MM.1S (cell line): ENCODE data around the gene SOX4.

Experiments
- DNase-seq: peaks from one replicate; pipeline ENCODE4 v3.0.0-alpha.2; 2015
- H2AFZ ChIP-seq: fragments of 300-600 bp; sonication (generic); 2 replicates; pipeline ENCODE4 v1.6.0; 2016; ENCODE audit warnings: antibody characterized with exemption, low read length
- H3F3A ChIP-seq: fragments of 300-600 bp; sonication (generic); 2 replicates; pipeline ENCODE4 v1.6.1; 2016; ENCODE audit warnings: mild to moderate bottlenecking, antibody characterized with exemption, low read length, moderate library complexity, mixed read lengths; ENCODE audit not compliant: insufficient read depth
- H3K27ac ChIP-seq: fragments of 300-600 bp; sonication (generic); 2 replicates; pipeline ENCODE4 v1.5.1; 2016; ENCODE audit warnings: mild to moderate bottlenecking, low read length
- H3K27me3 ChIP-seq: fragments of 300-600 bp; sonication (generic); replicated peaks from 2 replicates; pipeline ENCODE4 v1.6.0; 2016; ENCODE audit warnings: low read length; ENCODE audit not compliant: insufficient read depth
- H3K36me3 ChIP-seq: fragments of 300-600 bp; sonication (generic); replicated peaks from 2 replicates; pipeline ENCODE4 v1.6.1; 2016; ENCODE audit warnings: mild to moderate bottlenecking, low read length, mixed read lengths; ENCODE audit not compliant: insufficient read depth
- H3K4me1 ChIP-seq: fragments of 300-600 bp; sonication (generic); 2 replicates; pipeline ENCODE4 v1.6.1; 2016; ENCODE audit warnings: low read length, mixed read lengths
- H3K4me2 ChIP-seq: fragments of 300-600 bp; sonication (generic); 2 replicates; pipeline ENCODE4 v1.6.0; 2016; ENCODE audit warnings: low read depth, low read length
- H3K4me3 ChIP-seq: fragments of 300-600 bp; sonication (generic); 2 replicates; pipeline ENCODE4 v1.5.1; 2016; ENCODE audit warnings: low read length, mixed read lengths
- H3K79me2 ChIP-seq: fragments of 300-600 bp; sonication (generic); 2 replicates; pipeline ENCODE4 v1.6.1; 2016; ENCODE audit warnings: mixed run types, low read length, mixed read lengths
- H3K9ac ChIP-seq: fragments of 300-600 bp; sonication (generic); 2 replicates; pipeline ENCODE4 v1.6.1; 2016; ENCODE audit warnings: low read length, mixed read lengths
- H3K9me2 ChIP-seq: fragments of 300-600 bp; sonication (generic); replicated peaks from 2 replicates; pipeline ENCODE4 v1.6.1; 2016; ENCODE audit warnings: mild to moderate bottlenecking, low read length, mixed read lengths; ENCODE audit not compliant: insufficient read depth
- H3K9me3 ChIP-seq: fragments of 300-600 bp; sonication (generic); replicated peaks from 2 replicates; pipeline ENCODE4 v1.6.1; 2016; ENCODE audit warnings: mild to moderate bottlenecking, low read length, mixed read lengths; ENCODE audit not compliant: insufficient read depth
- H4K20me1 ChIP-seq: fragments of 300-600 bp; sonication (generic); 2 replicates; pipeline ENCODE4 v1.6.1; 2016; ENCODE audit warnings: mild to moderate bottlenecking, low read length, moderate library complexity, mixed read lengths; ENCODE audit not compliant: insufficient read depth
- EZH2 ChIP-seq: fragments of 300-600 bp; sonication (generic); optimal IDR thresholded peaks from 2 replicates; pipeline ENCODE3; 2017; ENCODE audit warnings: low read depth, mild to moderate bottlenecking, antibody characterized with exemption, low read length, mixed read lengths
- EZH2phosphoT487 ChIP-seq: fragments of 300-600 bp; sonication (generic); IDR thresholded peaks from 2 replicates; pipeline ENCODE4 v1.6.1; 2018; ENCODE audit warnings: antibody characterized with exemption, low read length
- TF ChIP-seq, protein P1 (sequence below): fragments of 300-600 bp; sonication (generic); IDR thresholded peaks from 2 replicates; pipeline ENCODE4 v1.5.1; 2016; ENCODE audit warnings: antibody characterized with exemption, low read length, mixed read lengths

The SOX4 gene

DNA sequence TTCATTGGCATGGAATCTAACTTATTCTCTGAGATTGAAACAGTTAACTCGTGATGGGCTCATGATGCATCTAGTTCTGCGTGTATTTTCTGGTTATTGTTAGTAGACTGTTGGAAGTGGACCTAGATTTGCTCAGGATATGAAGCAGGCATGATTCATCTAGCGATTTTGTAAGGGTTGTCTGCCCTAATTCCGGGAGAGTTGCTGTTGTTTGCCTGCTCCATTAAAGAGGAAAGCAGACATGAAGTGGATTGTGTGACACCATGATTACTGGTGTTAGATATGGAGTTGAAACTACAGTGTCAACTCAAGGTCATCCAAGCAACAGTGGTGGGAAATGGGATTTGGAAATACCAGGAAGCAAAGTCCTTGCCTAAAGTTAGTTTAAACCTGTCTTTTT, 41.0 kb downstream of the SOX4 start:
- Histone ChIP-seq H3K4me3 (no peak overlapping the region), H3F3A (no peaks in the 10 kb centered on the region), H3K9me2 (no peaks in the 10 kb centered on the region), H3K27me3 (no peaks in the 10 kb centered on the region), H2AFZ (no peak overlapping the region), H4K20me1 (no peaks in the 10 kb centered on the region), H3K4me1 (no peaks in the 10 kb centered on the region), H3K79me2 (no peaks in the 10 kb centered on the region), H3K27ac (no peak overlapping the region), H3K36me3 (no peaks in the 10 kb centered on the region), H3K4me2 (no peak overlapping the region), H3K9me3 (no peaks in the 10 kb centered on the region), H3K9ac (no peak overlapping the region)
- no peak for DNase-seq
- TF ChIP-seq, protein P1, sequence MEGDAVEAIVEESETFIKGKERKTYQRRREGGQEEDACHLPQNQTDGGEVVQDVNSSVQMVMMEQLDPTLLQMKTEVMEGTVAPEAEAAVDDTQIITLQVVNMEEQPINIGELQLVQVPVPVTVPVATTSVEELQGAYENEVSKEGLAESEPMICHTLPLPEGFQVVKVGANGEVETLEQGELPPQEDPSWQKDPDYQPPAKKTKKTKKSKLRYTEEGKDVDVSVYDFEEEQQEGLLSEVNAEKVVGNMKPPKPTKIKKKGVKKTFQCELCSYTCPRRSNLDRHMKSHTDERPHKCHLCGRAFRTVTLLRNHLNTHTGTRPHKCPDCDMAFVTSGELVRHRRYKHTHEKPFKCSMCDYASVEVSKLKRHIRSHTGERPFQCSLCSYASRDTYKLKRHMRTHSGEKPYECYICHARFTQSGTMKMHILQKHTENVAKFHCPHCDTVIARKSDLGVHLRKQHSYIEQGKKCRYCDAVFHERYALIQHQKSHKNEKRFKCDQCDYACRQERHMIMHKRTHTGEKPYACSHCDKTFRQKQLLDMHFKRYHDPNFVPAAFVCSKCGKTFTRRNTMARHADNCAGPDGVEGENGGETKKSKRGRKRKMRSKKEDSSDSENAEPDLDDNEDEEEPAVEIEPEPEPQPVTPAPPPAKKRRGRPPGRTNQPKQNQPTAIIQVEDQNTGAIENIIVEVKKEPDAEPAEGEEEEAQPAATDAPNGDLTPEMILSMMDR: no peak
- no peak for TF ChIP-seq EZH2phosphoT487
- no peak for TF ChIP-seq EZH2

DNA sequence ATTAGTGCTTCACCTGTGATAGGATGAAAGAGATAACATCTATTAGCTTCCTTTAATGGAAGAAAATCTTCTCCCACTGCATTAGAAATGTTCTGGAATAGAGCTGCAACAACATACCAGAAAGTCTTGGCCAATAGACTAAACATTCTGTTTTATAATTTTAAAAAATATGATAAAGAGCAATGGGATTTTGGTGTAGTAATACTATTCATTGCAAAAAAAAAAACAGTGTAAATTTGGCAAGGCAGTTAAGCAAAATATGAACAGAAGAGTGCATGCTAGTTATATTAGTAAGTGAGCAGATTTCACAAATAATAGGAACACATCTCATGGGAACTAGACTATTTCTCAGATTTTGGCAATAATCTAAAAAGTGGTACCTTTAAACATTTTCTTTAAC, 43.3 kb downstream of the SOX4 start:
- no peaks in the 10 kb centered on the region for H3K9me2 ChIP-seq
- no peaks in the 10 kb centered on the region for H3K4me1 ChIP-seq
- no peaks in the 10 kb centered on the region for H3K9me3 ChIP-seq
- no peaks in the 10 kb centered on the region for H4K20me1 ChIP-seq
- no peak for DNase-seq
- no peak for TF ChIP-seq EZH2phosphoT487
- no peak for TF ChIP-seq EZH2
- TF ChIP-seq, protein P1: no peak
- H3K4me3 ChIP-seq: no peak overlapping the region
- no peak overlapping the region for H3K9ac ChIP-seq
- H2AFZ ChIP-seq: no peak overlapping the region
- no peaks in the 10 kb centered on the region for H3F3A ChIP-seq
- H3K27ac ChIP-seq: no peak overlapping the region
- H3K4me2 ChIP-seq: no peak overlapping the region
- no peaks in the 10 kb centered on the region for H3K27me3 ChIP-seq
- no peaks in the 10 kb centered on the region for H3K36me3 ChIP-seq
- H3K79me2 ChIP-seq: no peaks in the 10 kb centered on the region

DNA sequence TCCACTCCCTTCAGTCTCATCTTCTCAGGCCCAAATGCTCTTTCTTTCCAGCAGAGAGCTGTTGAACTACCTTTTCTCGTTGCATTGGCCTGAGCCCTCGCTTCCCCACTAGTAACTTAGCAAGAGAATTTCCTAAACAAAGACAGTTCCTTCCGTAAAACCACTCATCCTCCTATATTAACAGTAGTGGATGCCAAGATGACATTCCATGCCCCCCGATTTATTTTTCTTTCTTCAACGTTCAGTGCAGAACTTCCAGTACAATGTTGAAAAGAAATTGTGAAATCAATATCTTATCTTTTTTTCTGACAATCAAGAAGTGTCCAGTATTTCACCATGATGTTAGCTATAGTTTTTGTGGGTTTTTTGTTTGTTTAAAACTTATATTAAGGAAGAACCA, 45.8 kb downstream of the SOX4 start:
- Histone ChIP-seq H3K9ac (no peak overlapping the region), H3K4me1 (no peaks in the 10 kb centered on the region), H3K9me2 (no peaks in the 10 kb centered on the region), H3K9me3 (no peaks in the 10 kb centered on the region), H4K20me1 (no peaks in the 10 kb centered on the region), H3F3A (no peaks in the 10 kb centered on the region), H3K4me3 (no peak overlapping the region), H2AFZ (no peak overlapping the region), H3K27me3 (no peaks in the 10 kb centered on the region), H3K4me2 (no peak overlapping the region), H3K79me2 (no peaks in the 10 kb centered on the region), H3K27ac (no peak overlapping the region), H3K36me3 (no peaks in the 10 kb centered on the region)
- no peak for DNase-seq
- TF ChIP-seq EZH2 (no peak), EZH2phosphoT487 (no peak)
- TF ChIP-seq, protein P1: no peak
